HEK293T (cell line): Measurements from ENCODE around the gene RHNO1.

Source experiments
- CTCF ChIA-PET: fragments of 350-600 bp; formaldehyde crosslinking; extraction: SDS; loops from one replicate; lab custom pipeline; 2021; ENCODE audit warnings: antibody characterized with exemption, inconsistent platforms; lab: Yijun Ruan, JAX
- POLR2A ChIA-PET: fragments of 350-600 bp; formaldehyde crosslinking; extraction: SDS; loops from one replicate; lab custom pipeline; 2020; ENCODE audit warnings: antibody characterized with exemption, inconsistent platforms; lab: Yijun Ruan, JAX
- DNase-seq: peaks from one replicate; pipeline ENCODE4 v3.0.0; 2012; ENCODE audit warnings: mixed read lengths; ENCODE audit errors: extremely low spot score
- ARNT ChIP-seq: fragments of 450-650 bp; IDR thresholded peaks from 2 replicates; pipeline ENCODE4 v1.6.1; 2017; ENCODE audit warnings: mild to moderate bottlenecking
- BHLHE40 ChIP-seq: fragments of 450-650 bp; IDR thresholded peaks from 2 replicates; pipeline ENCODE4 v1.6.1; 2016; ENCODE audit warnings: mild to moderate bottlenecking, moderate library complexity, borderline replicate concordance
- CTBP1 ChIP-seq: fragments of 450-650 bp; IDR thresholded peaks from 2 replicates; pipeline ENCODE4 v1.6.1; 2016; ENCODE audit warnings: borderline replicate concordance
- ELF4 ChIP-seq: fragments of 450-650 bp; IDR thresholded peaks from 2 replicates; pipeline ENCODE4 v1.6.1; 2017; ENCODE audit warnings: antibody characterized with exemption
- FOXA1 ChIP-seq: fragments of 450-650 bp; IDR thresholded peaks from 2 replicates; pipeline ENCODE4 v1.6.1; 2016; ENCODE audit warnings: mild to moderate bottlenecking
- FOXK2 ChIP-seq: fragments of 450-650 bp; IDR thresholded peaks from 2 replicates; pipeline ENCODE4 v1.6.1; 2016; ENCODE audit warnings: mild to moderate bottlenecking
- FOXM1 ChIP-seq: fragments of 450-650 bp; IDR thresholded peaks from 2 replicates; pipeline ENCODE4 v1.6.1; 2017; ENCODE audit warnings: mild to moderate bottlenecking, borderline replicate concordance
- HDGF ChIP-seq: fragments of 450-650 bp; IDR thresholded peaks from 2 replicates; pipeline ENCODE4 v1.6.1; 2017; ENCODE audit warnings: antibody characterized with exemption, borderline replicate concordance
- L3MBTL2 ChIP-seq: fragments of 450-650 bp; conservative IDR thresholded peaks from 2 replicates; pipeline ENCODE4 v1.6.1; 2016; ENCODE audit warnings: mild to moderate bottlenecking
- LEF1 ChIP-seq: fragments of 450-650 bp; IDR thresholded peaks from 2 replicates; pipeline ENCODE4 v1.6.1; 2017; ENCODE audit warnings: mild to moderate bottlenecking, borderline replicate concordance
- NFRKB ChIP-seq: fragments of 450-650 bp; IDR thresholded peaks from 2 replicates; pipeline ENCODE4 v1.6.1; 2016; ENCODE audit warnings: mild to moderate bottlenecking, moderate library complexity
- SP1 ChIP-seq: fragments of 450-650 bp; IDR thresholded peaks from 2 replicates; pipeline ENCODE4 v1.6.1; 2017
- SUZ12 ChIP-seq: fragments of 450-650 bp; IDR thresholded peaks from 2 replicates; pipeline ENCODE4 v1.6.1; 2016; ENCODE audit warnings: mild to moderate bottlenecking
- TARDBP ChIP-seq: fragments of 450-650 bp; IDR thresholded peaks from 2 replicates; pipeline ENCODE4 v1.6.1; 2016
- ZNF384 ChIP-seq: fragments of 450-650 bp; IDR thresholded peaks from 2 replicates; pipeline ENCODE4 v1.6.1; 2016
- TF ChIP-seq, protein P1 (sequence below): fragments of 450-650 bp; IDR thresholded peaks from 2 replicates; pipeline ENCODE4 v1.6.1; 2016

The RHNO1 gene

DNA sequence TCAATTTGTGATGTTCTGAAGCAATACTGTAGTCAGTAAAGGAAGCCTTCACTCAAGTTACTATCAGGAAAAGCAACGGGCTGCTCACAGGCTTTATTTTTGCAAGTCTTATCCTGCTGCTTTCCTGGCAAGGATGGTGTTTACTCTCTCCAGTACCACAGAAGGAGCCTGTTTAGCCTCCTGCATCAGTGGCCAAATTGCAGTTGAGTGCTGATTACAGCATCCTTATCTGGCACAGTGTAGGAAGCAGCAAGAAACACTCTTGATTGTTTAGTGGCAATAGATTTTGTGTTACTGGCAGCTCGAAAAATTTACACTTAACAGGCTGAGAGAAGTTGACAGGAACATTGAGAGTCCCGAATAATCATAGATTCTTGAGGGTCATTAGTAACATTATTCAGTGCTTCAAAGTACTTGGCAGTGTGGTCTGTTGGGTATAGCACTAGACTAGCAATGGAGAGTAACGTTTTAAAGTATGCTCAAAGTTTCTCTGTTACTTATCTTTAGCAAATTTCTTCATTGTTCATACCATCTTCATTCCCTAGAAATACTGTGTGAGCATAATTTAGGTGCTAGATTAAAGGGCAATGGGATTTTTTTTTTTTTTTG, 25.4 kb downstream of the RHNO1 start:
- no peak for DNase-seq
- no peak for TF ChIP-seq NFRKB
- TF ChIP-seq FOXM1: no peak
- TF ChIP-seq L3MBTL2: no peak
- no peak for TF ChIP-seq TARDBP
- no peak for TF ChIP-seq BHLHE40
- TF ChIP-seq ARNT: no peak
- no peak for TF ChIP-seq FOXK2
- no peak for TF ChIP-seq ZNF384
- POLR2A ChIA-PET: no interaction called here
- CTCF ChIA-PET: no interaction called here

DNA sequence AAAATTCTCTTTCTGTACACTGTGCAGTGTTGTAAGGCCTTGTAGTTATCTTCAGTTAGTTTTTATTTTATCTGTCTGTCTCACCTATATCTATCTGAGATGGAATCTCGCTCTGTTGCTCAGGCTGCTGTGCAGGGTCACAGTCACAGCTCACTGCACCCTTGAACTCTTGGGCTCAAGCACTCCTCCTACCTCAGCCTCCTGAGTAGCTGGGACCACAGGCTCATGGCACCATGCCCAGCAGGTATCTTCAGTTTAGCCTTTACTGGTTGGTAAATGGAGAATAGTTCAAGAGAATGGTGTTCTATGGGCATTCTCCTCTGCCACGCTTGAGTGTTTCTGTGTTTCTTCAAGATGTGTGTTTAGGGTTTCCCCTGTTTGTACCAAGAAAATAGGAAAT, 27.2 kb downstream of the RHNO1 start:
- no peak for DNase-seq
- POLR2A ChIA-PET: no interaction called here
- TF ChIP-seq HDGF (no peak), ARNT (no peak), LEF1 (no peak), TARDBP (no peak), SUZ12 (no peak), FOXA1 (no peak), ZNF384 (no peak), L3MBTL2 (no peak), SP1 (no peak), CTBP1 (no peak), BHLHE40 (no peak)
- TF ChIP-seq, protein P1, sequence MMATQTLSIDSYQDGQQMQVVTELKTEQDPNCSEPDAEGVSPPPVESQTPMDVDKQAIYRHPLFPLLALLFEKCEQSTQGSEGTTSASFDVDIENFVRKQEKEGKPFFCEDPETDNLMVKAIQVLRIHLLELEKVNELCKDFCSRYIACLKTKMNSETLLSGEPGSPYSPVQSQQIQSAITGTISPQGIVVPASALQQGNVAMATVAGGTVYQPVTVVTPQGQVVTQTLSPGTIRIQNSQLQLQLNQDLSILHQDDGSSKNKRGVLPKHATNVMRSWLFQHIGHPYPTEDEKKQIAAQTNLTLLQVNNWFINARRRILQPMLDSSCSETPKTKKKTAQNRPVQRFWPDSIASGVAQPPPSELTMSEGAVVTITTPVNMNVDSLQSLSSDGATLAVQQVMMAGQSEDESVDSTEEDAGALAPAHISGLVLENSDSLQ: no peak
- CTCF ChIA-PET: no interaction called here

DNA sequence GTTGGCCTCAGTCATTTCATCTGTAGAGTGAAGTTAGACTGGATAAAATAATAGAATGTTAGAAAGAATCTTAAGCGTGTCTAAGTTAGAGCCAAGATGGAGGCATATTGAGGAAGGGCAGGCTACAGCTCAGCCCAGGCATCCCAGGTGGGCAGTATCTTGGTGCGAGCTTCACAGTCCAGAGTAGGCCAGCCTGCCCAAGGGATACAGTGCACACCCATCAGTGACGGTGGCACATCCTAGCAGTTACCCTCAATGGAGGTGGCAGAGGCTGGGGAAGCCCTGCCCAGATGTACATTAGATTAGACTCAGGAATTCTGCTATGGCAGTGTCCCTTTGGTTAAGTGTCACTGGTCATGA, 35.2 kb downstream of the RHNO1 start:
- CTCF ChIA-PET: no interaction called here
- DNase-seq: no peak
- POLR2A ChIA-PET: interaction anchor here (1.3 kb wide), 1 partner anchor 21 kb away, joined by 4 read pairs; the partner anchor contains the start of gene TULP3
- no peak for TF ChIP-seq FOXK2

DNA sequence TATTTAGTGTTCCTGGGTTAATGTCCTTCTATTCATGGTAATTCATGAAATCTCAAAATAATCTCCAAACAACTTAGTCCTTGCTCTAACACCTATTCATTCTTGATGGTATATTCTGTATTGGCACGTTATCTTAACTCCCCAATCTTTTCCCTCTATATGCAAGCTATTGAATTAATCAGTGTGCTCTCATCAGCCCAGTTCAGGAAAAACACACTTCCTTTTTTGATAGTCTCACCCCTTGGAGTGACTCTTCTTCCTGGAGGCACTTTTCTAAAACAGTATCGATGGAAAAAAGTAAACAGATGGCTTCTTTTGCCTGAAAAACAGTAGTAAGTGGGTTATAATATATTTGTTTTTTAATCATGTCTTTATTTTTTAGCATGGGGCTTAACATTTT, 42.2 kb downstream of the RHNO1 start:
- no peak for TF ChIP-seq NFRKB
- TF ChIP-seq ELF4: no peak
- no peak for TF ChIP-seq ARNT
- no peak for TF ChIP-seq BHLHE40
- TF ChIP-seq L3MBTL2: no peak
- TF ChIP-seq ZNF384: no peak
- no peak for TF ChIP-seq CTBP1
- TF ChIP-seq SP1: no peak
- no peak for TF ChIP-seq FOXK2
- no peak for TF ChIP-seq LEF1
- TF ChIP-seq FOXM1: no peak
- TF ChIP-seq TARDBP: no peak
- no peak for TF ChIP-seq FOXA1
- TF ChIP-seq HDGF: no peak
- ChIA-PET POLR2A (no interaction called here), CTCF (no interaction called here)
- DNase-seq: no peak

DNA sequence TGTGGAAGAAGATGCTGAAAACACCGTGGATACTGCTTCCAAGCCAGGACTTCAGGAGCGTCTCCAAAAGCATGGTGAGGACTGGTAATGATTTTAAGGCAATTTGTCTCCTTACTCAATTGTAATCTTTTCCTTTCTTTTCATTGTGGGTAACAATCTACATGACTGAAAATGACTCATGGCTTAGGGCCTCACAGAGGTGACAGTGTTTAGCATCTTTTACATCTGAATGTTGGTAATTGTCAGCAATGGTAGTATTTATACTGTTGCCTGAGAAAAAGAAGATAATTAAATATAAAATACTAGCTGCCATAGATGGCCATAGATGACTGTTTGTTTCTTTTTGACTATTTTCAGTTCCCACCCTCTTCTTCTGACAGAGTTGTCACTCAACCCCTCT, 45.3 kb downstream of the RHNO1 start:
- TF ChIP-seq FOXK2: no peak
- TF ChIP-seq ARNT: no peak
- no peak for TF ChIP-seq ELF4
- TF ChIP-seq, protein P1: no peak
- TF ChIP-seq CTBP1: no peak
- no peak for TF ChIP-seq L3MBTL2
- TF ChIP-seq FOXM1: no peak
- TF ChIP-seq HDGF: no peak
- TF ChIP-seq SUZ12: no peak
- TF ChIP-seq BHLHE40: no peak
- no peak for TF ChIP-seq FOXA1
- no peak for TF ChIP-seq SP1

DNA sequence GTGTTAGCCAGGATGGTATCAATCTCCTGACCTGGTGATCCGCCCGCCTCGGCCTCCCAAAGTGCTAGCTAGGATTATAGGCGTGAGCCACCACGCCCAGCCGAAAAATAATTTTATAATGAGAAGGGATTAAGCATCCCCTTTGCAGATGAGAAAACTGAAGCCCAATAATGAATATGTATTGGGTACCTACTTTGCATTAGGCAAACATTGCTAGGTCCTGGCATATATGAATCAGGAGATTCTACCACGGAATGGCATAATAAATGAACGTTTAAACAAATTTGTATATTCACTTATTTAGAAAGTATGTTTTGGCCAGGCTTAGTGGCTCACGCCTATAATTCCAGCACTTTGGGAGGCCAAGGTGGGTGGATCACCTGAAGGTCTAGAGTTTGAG, 46.0 kb downstream of the RHNO1 start:
- TF ChIP-seq ARNT (no peak), SUZ12 (no peak), FOXM1 (no peak), SP1 (no peak), ELF4 (no peak), FOXA1 (no peak), ZNF384 (no peak), L3MBTL2 (no peak), BHLHE40 (no peak), FOXK2 (no peak), TARDBP (no peak), CTBP1 (no peak), NFRKB (no peak), HDGF (no peak), LEF1 (no peak)
- TF ChIP-seq, protein P1: no peak
- POLR2A ChIA-PET: interaction anchor here (0.9 kb wide), 1 partner anchor 31 kb away, joined by 3 read pairs; no protein-coding TSS in a partner anchor
- no peak for DNase-seq
- CTCF ChIA-PET: no interaction called here

More for the DNA sequence above, 45.3 kb downstream of the RHNO1 start:
- POLR2A ChIA-PET: no interaction called here
- no peak for DNase-seq
- CTCF ChIA-PET: interaction anchor here (0.6 kb wide), 1 partner anchor 46 kb away, joined by 3 read pairs; no protein-coding TSS in a partner anchor
